Iris pigment epithelial cell (primary cell): ENCODE measurements around the gene UBXN7.
"Not testable (repeated sequence)": the region's sequence is repeated elsewhere in the genome, so short reads cannot be mapped to it uniquely, and the experiment has no call there.

ENCODE experiments used
- DNase-seq: peaks from one replicate; pipeline ENCODE4 v3.0.0-alpha.2; 2011; ENCODE audit warnings: low read depth

The UBXN7 gene, protein sequence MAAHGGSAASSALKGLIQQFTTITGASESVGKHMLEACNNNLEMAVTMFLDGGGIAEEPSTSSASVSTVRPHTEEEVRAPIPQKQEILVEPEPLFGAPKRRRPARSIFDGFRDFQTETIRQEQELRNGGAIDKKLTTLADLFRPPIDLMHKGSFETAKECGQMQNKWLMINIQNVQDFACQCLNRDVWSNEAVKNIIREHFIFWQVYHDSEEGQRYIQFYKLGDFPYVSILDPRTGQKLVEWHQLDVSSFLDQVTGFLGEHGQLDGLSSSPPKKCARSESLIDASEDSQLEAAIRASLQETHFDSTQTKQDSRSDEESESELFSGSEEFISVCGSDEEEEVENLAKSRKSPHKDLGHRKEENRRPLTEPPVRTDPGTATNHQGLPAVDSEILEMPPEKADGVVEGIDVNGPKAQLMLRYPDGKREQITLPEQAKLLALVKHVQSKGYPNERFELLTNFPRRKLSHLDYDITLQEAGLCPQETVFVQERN

GRCh38 chr3:196432137-196432879, at the start of gene UBXN7:
TSS of gene UBXN7 (minus strand) at chr3:196432427. CDS start at chr3:196432399, 28 bp downstream.
- peak; percentile 92 for DNase-seq

DNA sequence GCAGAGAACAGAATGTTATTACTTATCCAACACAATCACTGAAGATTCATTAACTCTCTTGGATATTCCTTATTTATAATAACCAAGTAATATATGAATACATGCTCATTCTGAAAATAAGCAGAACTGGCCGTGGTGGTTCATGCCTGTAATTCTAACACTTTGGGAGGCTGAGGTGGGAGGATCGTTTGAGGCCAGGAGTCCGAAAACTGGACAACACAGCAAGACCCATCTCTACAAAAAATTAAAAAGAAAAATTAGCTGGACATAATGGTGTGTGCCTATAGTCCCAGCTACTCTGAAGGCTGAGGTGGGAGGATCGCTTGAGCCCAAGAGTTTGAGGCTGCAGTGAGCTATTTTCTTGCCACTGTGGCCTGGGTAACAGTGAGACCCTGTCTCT, 45.5 kb upstream of the UBXN7 start:
- DNase-seq = no peak

GRCh38 chr3:196472286-196472685, 40.1 kb upstream of the UBXN7 start:
- no peak for DNase-seq

DNA sequence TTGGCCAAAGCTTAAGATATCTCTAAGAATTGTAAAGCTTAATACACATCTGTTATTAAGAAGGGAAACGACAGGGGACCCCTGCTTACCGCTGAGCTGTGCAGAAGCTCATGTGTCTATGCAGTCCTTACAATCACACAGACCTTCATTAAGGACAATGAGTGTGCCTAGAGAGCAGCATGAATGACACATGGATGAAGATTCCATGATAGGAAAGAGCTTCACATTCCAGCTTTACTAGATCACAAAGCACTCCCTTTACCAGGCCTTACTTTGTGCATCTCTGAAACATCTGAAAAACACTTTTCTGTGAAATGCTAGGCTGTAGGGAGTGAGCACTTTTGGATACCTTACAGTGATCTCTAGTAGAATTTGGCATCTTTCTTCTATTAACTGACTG, 39.3 kb upstream of the UBXN7 start:
- peak; percentile 60 for DNase-seq

DNA sequence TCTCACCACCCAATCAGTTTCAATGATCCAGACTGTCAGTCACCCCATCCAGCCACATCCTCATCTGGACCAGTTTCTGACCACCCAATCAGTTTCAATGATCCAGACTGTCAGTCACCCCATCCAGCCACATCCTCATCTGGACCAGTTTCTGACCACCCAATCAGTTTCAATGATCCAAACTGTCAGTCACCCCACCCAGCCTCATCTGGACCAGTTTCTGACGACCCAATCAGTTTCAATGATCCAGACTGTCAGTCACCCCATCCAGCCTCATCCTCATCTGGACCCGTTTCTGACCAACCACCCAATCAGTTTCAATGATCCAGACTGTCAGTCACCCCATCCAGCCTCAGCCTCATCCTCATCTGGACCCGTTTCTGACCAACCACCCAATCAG, 38.0 kb upstream of the UBXN7 start:
- not testable (repeated sequence) for DNase-seq

- DNase-seq = no peak
These were observed 31.6 kb upstream of the UBXN7 start for GRCh38 chr3:196463804-196464203.

DNA sequence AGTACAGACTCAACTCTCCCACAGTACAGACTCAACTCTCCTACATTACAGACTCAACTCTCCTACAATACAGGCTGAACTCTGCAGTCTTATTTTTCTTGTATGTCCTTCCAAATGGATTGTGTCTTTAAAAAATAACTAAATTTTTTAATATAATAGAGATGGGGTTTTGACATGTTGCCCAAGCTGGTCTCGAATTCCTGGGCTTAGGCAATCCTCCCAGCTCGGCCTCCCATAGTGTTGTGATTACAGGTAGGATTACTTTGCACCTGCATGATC, 31.2 kb upstream of the UBXN7 start:
- no peak for DNase-seq

DNA sequence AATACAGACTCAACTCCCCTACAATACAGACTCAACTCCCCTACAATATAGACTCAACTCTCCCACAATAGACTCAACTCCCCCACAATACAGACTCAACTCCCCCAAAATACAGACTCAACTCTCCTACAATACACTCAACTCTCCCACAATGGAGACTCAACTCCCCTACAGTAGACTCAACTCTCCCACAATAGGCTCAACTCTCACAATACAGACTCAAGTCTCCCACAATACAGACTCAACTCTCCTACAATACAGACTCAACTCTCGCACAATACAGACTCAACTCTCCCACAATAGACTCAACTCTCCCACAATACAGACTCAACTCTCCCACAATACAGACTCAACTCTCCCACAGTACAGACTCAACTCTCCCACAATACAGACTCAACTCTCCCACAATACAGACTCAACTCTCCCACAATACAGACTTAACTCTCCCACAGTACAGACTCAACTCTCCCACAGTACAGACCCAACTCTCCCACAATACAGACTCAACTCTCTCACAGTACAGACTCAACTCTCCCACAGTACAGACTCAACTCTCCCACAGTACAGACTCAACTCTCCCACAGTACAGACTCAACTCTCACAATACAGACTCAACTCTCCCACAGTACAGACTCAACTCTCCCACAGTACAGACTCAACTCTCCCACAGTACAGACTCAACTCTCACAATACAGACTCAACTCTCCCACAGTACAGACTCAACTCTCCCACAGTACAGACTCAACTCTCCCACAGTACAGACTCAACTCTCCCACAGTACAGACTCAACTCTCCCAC, 30.7 kb upstream of the UBXN7 start:
- not testable (repeated sequence) for DNase-seq

- no peak for DNase-seq
These were observed 25.8 kb upstream of the UBXN7 start for GRCh38 chr3:196458063-196458462.

- DNase-seq = not testable (repeated sequence)
These were observed 25.2 kb upstream of the UBXN7 start for GRCh38 chr3:196457470-196457869.

GRCh38 chr3:196454935-196455334, 22.7 kb upstream of the UBXN7 start:
- peak; percentile 26 for DNase-seq

GRCh38 chr3:196445391-196445790, 13.2 kb upstream of the UBXN7 start:
- DNase-seq = peak; percentile 10

DNA sequence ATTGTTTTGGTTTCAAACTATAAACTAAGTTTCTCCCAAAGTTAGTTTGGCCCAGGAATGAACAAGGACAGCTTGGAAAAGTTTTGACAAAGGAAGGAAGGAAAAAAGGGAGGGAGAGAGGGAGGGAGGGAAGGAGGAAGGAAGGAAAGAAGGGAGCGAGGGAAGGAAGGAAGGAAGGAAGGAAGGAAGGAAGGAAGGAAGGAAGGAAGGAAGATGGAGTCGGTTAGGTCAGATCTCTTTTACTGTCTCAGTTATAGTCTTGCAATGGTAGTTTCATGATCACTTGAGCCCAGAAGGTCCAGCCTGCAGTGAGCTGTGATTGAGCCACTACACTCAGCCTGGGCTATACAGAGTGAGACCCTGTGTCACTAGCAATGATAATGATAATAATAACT, 12.3 kb upstream of the UBXN7 start:
- no peak for DNase-seq

DNA sequence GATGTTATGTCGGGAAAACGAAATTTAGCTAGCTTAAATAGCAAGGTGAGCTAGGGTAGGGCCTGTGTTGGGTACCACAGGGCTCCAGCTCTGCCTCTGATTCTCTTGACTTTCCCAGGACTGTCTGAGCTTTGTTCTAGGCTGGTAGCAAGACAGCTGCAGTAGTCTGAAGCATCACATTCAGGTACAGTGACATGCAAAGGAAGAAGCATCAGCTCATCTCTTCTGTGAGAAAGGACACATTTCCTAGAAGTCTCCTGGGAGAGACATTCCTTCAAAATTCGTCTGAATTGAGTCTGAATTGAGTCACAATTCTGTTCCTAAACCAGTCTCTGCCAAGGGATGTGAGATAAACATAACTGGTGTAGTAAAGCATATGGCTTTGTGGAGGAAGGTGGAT, 8.5 kb upstream of the UBXN7 start:
- no peak for DNase-seq

GRCh38 chr3:196440041-196440537, 7.9 kb upstream of the UBXN7 start:
- peak; percentile 58 for DNase-seq

- DNase-seq = peak; percentile 72
These were observed 768 bp downstream of the UBXN7 start for GRCh38 chr3:196431181-196432136.

DNA sequence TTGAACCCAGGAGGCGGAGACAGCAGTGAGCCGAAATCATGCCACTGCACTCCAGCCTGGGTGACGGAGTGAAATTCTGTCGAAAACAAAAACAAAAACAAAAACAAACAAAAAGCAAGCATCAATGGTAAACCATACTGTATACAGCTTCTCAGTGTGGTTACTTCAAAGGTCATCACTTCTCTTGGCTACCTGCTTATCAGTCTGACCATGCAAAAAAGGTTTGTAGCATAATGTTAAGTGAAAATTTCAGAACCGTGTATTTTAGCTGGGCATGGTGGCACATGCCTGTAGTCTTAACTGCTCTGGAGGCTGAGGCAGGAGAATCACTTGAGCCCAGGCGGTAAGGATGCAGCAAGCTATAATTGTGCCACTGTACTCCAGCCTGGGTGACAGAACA, 4.2 kb downstream of the UBXN7 start:
- no peak for DNase-seq

DNA sequence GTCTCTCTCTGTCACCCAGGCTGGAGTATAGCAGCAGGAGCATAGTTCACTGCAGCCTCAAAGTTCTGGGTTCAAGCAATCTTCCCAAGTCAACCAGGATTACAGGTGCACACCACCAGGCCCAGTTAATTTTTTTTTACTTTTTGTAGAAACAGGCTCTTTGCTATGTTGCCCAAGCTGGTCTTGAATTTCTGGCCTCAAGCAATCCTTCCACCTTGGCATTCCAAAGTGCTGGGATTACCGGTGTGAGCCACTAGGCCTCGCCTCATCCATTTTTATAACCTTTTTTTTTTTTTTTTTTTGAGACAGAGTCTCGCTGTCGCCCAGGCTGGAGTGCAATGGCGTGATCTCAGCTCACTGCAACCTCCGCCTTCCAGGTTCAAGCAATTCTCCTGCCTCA, 7.8 kb downstream of the UBXN7 start:
- not testable (repeated sequence) for DNase-seq

DNA sequence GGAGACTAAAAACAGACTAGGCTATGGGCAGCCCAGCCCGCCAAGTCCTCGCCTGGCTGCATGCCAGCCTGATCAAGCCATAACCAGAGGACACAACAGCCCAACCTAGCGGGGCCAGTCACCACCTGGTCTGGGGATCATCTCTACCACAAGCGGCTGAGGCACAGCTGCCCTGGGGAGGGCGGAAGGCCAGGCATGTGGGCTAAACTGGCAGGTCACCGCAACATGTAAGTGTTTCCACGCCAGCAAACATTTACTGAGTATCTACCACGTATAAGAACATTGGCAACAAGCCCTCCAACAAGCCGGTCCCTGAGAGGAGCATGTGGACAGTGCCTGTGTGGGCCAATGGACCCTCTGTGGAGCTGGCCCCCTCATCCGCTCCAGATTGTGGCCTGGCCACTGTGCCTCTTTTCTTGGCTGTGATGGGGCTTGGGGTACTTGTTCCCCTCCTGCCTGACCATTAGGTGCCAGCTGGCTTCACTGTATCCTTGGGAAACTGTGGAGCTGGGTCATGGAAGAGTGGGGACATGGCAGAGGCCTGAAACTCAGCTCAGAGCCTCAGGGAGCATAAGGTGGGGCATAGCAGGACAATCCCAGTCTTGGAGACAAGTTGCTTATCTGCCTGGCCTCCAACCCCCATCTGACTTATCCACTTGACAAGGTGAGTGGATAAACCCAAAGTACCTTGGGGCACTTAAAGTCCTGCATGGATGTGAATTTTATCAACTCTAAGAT, 9.0 kb downstream of the UBXN7 start:
- peak; percentile 7 for DNase-seq

DNA sequence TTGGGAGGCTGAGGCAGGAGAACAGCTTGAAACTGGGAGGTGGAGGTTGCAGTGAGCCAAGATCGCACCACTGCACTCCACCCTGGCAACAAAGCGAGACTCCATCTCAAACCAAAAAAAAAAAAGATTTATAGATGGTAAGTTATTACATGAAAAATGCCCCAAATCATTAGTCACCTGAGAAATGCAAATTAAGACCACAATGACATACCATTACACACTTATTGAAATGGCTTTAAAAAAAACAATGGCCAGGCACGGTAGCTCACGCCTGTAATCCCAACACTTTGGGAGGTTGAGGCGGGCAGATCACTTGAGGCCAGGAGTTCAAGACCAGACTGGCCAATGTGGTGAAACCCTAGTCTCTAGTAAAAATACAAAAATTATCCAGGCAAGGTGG, 10.6 kb downstream of the UBXN7 start:
- not testable (repeated sequence) for DNase-seq

GRCh38 chr3:196419386-196419785, 12.8 kb downstream of the UBXN7 start:
- DNase-seq = no peak
